HG02973 (cell line): ENCODE results near the gene OR2A2.
"Not testable (repeated sequence)": the region's sequence is repeated elsewhere in the genome, so short reads cannot be mapped to it uniquely, and the experiment has no call there.

ENCODE experiments used
- ATAC-seq: cut with Tn5 transposase; IDR thresholded peaks from one replicate; pipeline ENCODE4 v1.9.1; 2021; ENCODE audit warnings: moderate library complexity; ENCODE audit not compliant: unreplicated experiment

OR2A2 gene, protein sequence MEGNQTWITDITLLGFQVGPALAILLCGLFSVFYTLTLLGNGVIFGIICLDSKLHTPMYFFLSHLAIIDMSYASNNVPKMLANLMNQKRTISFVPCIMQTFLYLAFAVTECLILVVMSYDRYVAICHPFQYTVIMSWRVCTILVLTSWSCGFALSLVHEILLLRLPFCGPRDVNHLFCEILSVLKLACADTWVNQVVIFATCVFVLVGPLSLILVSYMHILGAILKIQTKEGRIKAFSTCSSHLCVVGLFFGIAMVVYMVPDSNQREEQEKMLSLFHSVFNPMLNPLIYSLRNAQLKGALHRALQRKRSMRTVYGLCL

DNA sequence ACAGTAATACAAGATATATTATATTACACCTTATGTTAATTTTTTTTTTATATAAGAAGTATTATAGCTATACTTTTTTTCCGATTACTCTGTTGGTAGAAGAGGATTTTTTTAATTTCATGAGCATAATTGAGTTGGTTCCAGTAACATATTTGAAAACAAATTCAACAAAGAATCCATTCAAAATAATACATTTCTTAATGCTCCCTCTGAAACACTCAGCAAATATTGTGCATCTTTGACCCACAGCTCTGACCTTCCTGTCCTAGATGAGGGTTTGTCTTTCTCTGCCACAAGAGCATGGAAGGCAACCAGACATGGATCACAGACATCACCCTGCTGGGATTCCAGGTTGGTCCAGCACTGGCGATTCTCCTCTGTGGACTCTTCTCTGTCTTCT, at the start of gene OR2A2:
Gene OR2A2, plus strand, starts transcription at position 301 of the 400 bp plus-strand sequence. Its CDS starts 0 bp downstream, at position 301.
- ATAC-seq, result no peak

DNA sequence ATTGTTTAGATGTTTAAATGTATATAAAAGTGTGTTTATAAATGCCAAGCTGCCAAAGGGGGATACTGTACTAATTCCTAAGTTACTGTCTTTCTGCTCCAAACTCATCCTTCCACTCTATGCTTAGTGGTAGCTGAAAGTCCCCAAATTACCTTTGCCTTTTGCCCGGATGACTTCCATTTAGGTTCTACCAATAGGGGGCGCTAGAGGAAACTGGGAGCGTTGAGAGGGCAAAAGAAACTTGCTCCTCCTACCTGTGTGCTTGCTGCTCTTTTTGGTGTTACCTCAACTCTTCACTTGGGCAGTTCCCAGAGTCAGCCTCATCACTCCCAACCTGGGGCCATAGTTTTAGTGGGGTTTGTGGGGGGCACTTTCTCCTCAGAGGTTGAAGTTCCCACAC, 45.7 kb upstream of the OR2A2 start:
- no peak for ATAC-seq

DNA sequence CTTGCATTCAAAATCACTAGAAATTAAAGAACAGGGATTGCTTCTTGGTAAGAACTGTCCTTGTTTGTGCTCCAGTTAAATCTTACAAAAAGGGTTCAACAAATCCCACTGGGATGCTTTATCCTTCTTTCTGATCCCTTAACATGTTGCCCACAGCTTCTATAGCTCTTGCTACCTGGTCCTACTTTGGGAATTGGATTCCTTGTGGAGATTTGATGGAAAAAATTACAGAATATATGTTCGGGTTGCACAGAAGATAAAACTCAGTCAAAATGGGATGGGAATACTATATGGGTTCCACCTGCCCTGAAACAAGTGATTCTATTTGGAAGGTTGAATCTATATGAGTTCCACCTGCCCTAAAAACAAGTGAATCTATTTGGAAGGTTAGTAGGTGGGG, 39.9 kb upstream of the OR2A2 start, which contains the start of gene OR2A25:
Gene OR2A25, plus strand, starts transcription at position 301 of the 400 bp plus-strand sequence. CDS start 4,409 bp downstream, outside the sequence.
- ATAC-seq, result no peak

DNA sequence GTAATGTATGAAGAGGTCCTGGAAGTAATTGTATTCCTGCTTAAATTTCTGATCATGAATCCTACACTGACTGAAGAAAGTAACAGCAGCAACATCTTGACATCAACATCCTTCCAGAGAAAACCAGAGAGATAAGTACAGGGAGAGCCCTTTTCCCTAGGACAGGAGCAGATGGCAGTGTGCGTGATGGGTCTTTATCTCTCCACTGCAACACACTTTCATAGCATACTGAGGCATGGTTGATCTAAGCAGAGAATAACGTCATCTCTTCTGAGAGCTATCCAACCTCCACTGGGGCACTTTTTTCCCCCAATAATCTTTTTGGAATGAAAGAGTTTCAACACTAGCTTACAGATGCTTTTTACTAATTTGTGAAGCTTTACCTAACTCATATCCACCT, 39.4 kb upstream of the OR2A2 start:
- ATAC-seq, result no peak

DNA sequence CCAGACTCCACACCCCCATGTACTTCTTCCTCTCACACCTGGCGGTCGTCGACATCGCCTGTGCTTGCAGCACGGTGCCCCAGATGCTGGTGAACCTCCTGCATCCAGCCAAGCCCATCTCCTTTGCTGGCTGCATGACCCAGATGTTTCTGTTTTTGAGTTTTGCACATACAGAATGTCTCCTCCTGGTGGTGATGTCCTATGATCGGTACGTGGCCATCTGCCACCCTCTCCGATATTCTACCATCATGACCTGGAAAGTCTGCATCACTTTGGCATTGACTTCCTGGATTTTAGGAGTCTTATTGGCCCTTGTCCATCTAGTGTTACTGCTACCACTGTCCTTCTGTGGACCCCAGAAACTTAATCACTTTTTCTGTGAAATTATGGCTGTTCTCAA, 35.0 kb upstream of the OR2A2 start:
- ATAC-seq, result no peak

DNA sequence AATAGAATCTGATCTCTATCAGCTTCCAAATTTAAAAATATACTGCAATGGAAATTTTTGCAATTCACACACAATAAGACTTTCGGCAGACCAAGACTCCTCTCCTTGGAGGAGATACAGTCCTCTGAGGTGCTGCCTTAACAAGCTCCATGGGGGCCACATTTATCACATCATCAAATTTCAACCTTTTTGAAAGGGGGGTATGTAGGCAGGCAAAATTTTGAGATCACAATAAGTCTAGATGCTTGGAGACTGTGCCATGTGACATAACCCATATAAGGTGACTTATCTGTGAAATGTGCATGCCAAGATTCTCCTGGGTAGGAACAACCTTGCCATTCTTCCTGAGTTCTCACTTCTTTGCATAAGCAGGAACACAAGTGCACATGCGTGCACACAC, 23.4 kb upstream of the OR2A2 start, which contains the start of gene OR2A12:
Gene OR2A12, plus strand, starts transcription at position 301 of the 400 bp plus-strand sequence. CDS start 8,830 bp downstream, outside the sequence.
- ATAC-seq, result no peak

GRCh38 chr7:144086730-144087129, 22.7 kb upstream of the OR2A2 start:
- no peak for ATAC-seq

DNA sequence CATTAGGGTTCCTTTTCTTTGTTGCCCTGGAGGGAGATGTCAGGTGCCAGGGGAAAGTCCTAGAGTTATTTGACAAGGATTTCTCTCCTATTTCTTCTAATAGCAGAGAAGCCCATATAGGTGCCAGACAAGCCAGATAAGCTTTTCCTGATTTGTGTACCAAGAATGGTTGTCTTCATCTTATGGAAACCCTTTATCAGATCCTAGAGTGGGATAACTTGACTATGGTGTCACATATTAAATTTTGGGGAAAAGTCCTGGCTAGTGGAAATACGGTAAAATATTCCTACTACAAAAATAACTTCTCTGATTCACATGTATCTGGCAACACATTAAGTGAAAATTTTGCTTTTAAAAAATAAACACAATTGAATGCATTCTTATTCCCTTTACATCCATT, 22.2 kb upstream of the OR2A2 start:
- no peak for ATAC-seq

DNA sequence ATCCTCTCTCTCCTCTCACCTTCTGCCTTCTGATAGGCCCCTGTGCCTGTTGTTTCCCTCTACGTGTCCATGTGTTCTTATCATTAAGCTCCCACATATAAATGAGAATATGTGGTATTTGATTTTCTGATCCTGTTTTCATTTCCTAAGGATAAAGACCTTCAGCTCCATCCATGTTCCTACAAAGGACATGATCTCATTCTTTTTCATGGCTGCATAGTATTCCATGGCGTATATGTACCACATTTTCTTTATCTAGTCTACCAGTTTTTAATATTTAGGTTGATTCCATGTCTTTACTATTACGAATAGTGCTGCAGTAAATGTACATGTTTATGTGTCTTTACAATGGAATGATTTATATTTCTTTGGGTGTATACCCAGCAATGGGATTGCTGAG, 18.7 kb upstream of the OR2A2 start:
- no peak for ATAC-seq

DNA sequence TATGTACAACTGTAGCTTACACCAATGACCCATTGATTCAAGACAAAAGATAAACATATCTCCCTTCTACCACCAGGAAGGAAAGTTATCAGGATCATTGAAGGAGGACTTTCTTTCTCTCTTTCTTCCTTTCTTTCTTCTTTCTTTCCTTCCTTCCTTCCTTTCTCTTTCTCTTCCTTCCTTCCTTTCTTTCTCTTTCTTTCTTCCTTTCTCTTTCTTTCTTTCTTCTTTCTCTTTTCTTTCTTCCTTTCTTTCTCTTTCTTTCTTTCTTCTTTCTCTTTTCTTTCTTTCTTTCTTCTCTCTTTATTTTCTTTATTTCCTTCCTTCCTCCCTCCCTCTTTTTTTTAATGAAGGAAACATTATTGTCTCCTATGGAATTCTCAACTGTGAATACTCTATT, 10.6 kb upstream of the OR2A2 start:
- ATAC-seq, result no peak

GRCh38 chr7:144100607-144101006, 8.8 kb upstream of the OR2A2 start:
- no peak for ATAC-seq

- no peak for ATAC-seq
Measured at GRCh38 chr7:144102041-144102440, 7.3 kb upstream of the OR2A2 start.

GRCh38 chr7:144105211-144105610, 4.2 kb upstream of the OR2A2 start:
- ATAC-seq, result no peak

GRCh38 chr7:144110272-144110671, 889 bp downstream of the OR2A2 start:
- ATAC-seq, result no peak

- no peak for ATAC-seq
Measured at GRCh38 chr7:144113651-144114050, 4.3 kb downstream of the OR2A2 start.

GRCh38 chr7:144118341-144118740, 9.0 kb downstream of the OR2A2 start:
- no peak for ATAC-seq

DNA sequence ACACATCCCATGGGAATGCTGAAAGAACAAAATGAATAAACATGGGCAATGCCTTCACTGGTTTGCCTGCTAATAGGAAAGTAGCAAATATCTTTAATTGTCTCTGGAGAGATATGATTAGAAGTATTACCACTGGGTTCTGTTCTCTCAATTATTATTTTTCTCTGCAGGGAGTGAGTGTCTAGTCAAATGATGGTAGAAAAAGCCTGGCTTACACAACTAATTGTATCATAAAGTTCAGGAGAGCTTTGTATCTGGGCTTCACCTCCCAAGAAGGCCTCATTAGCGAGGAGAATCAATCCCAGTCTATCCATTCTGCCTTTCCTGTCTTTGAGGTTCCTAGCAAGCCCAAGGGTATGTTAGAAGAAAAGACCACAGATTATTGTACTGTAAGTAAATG, 13.5 kb downstream of the OR2A2 start, which contains the start of gene OR2A14:
Gene OR2A14, plus strand, starts transcription at position 301 of the 400 bp plus-strand sequence. CDS start 5,937 bp downstream, outside the sequence.
- no peak for ATAC-seq

DNA sequence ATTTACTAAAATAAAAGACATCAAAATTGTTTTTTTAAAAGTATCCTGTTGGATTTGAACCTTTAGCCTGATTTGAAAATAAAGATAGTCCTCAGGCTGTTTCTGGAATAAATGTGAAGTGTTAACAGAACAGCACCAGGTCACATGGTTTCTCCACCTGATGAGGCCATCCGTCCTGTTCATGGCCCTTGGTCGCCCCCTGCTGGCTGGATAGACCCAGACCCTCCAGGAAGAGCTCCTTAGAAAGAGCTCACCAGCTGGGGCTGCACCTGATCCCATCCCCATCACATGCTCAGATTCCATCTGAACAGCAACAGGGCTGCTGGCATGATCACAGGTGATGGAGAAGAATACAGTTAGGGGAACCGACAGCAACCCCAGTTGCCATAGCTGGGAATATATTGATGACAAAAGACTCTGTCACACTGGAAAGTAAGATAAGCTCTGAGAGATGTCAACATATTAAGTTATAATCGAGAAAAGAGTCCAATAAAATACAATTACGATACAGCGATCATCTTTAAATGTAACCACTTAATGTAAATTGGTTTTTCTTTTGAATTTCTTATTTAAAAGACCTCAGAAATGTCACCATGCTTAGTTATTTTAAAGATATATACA, 18.4 kb downstream of the OR2A2 start:
- ATAC-seq, result peak; percentile 100

DNA sequence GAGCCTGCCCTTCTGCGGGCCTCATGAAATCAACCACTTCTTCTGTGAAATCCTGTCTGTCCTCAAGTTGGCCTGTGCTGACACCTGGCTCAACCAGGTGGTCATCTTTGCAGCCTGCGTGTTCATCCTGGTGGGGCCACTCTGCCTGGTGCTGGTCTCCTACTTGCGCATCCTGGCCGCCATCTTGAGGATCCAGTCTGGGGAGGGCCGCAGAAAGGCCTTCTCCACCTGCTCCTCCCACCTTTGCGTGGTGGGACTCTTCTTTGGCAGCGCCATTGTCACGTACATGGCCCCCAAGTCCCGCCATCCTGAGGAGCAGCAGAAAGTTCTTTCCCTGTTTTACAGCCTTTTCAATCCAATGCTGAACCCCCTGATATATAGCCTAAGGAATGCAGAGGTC, 20.2 kb downstream of the OR2A2 start:
- ATAC-seq, result not testable (repeated sequence)

DNA sequence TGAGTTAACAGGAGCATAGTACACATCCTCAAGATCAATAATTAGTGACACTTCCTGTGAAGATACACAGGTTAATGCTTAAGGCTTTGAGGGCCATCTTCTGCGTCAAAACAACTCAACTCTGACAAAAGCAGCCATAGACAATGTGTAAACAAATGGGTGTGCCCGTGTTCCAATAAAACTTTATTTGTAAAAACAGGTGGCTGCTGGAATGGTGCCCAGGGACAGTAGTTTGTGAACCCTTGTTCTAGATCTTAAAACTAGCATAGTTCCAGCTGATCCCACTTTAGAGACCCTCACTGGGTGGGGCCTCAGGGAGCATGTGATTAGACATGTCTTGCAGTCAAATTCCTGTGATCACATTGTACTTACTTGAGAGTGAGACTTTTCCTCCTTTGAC, 21.3 kb downstream of the OR2A2 start:
- ATAC-seq, result no peak

DNA sequence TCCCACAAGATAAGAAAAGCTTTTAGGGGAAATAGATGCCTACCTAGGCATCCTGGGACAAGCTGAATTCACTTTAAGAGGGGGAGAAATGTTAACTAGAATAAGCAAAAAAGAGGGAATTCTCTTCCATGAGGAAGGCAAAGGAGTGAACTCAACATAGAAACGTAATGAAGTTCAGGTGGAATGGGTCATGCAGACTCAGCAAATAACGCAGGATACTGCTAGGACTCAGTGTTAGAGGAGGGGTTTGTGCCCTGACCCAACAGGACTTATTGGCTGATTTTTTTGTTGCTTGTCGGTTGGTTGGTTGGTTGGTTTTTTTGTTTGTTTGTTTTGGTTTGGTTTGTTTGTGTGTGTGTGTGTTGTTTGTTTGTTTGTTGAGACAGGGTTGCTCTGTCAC, 22.9 kb downstream of the OR2A2 start:
- no peak for ATAC-seq

DNA sequence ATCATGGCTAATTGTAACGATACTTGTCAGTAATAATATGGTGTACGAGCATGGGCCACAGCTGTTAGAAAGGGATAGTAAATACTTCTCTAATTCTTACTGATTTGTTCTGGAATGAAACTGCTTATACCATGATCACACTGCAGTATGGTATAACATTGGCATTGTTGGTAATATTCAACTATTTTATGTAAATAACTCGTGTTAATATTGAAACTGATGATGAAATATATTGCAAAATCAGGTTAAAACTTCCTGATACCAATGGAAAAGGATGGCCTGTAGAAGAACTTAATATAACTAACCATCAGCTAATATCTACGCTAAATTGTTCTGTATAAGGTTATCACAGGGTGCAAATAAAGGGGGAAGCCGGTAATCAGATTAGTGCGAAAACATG, 23.9 kb downstream of the OR2A2 start:
- ATAC-seq, result no peak
